ENCODE data around the gene TGM6. TPM values are rescaled to one million over a fixed set of nuclear protein-coding genes. Genes with fewer than 3 reads are reported as not detected.

TGM6 gene
- total RNA-seq, 6 experiments from 2014 or later = not detected

GRCh38 chr20:2379511-2380229 is 1.0 kb upstream of the TGM6 start:
- Mint-ChIP-seq H3K4me3 (no peak overlapping the region), H3K4me1 (ENCODE audit: low read depth) (peaks cover 28% of the 10 kb centered on the region), H3K36me3 (ENCODE audit: low read depth) (peaks cover 7% of the 10 kb centered on the region), H3K9me3 (no peaks in the 10 kb centered on the region), H3K27ac (no peak overlapping the region), H3K27me3 (ENCODE audit: insufficient read depth) (peaks cover 4% of the 10 kb centered on the region; the same call in 1 of the 2 replicates)
- TF ChIP-seq, protein P1, sequence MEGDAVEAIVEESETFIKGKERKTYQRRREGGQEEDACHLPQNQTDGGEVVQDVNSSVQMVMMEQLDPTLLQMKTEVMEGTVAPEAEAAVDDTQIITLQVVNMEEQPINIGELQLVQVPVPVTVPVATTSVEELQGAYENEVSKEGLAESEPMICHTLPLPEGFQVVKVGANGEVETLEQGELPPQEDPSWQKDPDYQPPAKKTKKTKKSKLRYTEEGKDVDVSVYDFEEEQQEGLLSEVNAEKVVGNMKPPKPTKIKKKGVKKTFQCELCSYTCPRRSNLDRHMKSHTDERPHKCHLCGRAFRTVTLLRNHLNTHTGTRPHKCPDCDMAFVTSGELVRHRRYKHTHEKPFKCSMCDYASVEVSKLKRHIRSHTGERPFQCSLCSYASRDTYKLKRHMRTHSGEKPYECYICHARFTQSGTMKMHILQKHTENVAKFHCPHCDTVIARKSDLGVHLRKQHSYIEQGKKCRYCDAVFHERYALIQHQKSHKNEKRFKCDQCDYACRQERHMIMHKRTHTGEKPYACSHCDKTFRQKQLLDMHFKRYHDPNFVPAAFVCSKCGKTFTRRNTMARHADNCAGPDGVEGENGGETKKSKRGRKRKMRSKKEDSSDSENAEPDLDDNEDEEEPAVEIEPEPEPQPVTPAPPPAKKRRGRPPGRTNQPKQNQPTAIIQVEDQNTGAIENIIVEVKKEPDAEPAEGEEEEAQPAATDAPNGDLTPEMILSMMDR (IDR thresholded peaks at IDR 0.05) = no peak
- no peak for DNase-seq

GRCh38 chr20:2381303-2381702 is 602 bp downstream of the TGM6 start:
- H3K36me3 Mint-ChIP-seq (ENCODE audit: low read depth) = peaks cover 7% of the 10 kb centered on the region
- peaks cover 4% of the 10 kb centered on the region; the same call in 1 of the 2 replicates for H3K27me3 Mint-ChIP-seq (ENCODE audit: insufficient read depth)
- TF ChIP-seq, protein P1 (IDR thresholded peaks at IDR 0.05) = no peak
- DNase-seq = no peak
- H3K4me1 Mint-ChIP-seq (ENCODE audit: low read depth) = peaks cover 45% of the 10 kb centered on the region
- no peak overlapping the region for H3K4me3 Mint-ChIP-seq
- H3K9me3 Mint-ChIP-seq = no peaks in the 10 kb centered on the region
- H3K27ac Mint-ChIP-seq = no peak overlapping the region

- TF ChIP-seq, protein P1 (IDR thresholded peaks at IDR 0.05) = no peak
- DNase-seq = peak; percentile 52
- H3K4me1 Mint-ChIP-seq (ENCODE audit: low read depth) = peaks cover 60% of the 10 kb centered on the region
- peaks cover 4% of the 10 kb centered on the region; the same call in 1 of the 2 replicates for H3K27me3 Mint-ChIP-seq (ENCODE audit: insufficient read depth)
- H3K4me3 Mint-ChIP-seq = no peak overlapping the region
- peak overlapping the region; percentile 54 for H3K27ac Mint-ChIP-seq
- H3K36me3 Mint-ChIP-seq (ENCODE audit: low read depth) = peaks cover 7% of the 10 kb centered on the region
- H3K9me3 Mint-ChIP-seq = no peaks in the 10 kb centered on the region
Observed at GRCh38 chr20:2382833-2383232, 2.1 kb downstream of the TGM6 start.

DNA sequence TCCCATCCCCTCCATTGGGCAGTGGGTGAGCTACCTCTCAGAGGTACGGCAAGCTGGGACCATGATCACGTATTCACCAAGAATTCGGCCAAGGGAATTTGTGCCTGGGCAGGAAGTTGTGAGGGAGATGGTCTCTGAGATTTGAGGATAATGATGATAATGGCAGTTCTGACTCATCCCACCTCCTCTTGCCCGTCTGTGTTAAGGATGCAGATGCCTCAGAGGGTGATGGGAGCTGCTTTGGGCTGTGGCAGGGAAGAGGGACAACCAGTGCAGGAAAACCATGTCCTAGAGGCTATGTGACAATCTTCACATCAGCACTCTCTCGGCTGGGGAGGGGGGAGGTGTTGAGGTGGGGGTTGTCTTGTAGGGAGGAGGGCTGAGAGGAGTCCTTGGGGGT is 4.3 kb downstream of the TGM6 start:
- H3K27ac Mint-ChIP-seq = peak overlapping the region; percentile 98
- TF ChIP-seq, protein P1 (IDR thresholded peaks at IDR 0.05) = no peak
- peaks cover 7% of the 10 kb centered on the region for H3K36me3 Mint-ChIP-seq (ENCODE audit: low read depth)
- DNase-seq = peak; percentile 64
- H3K4me1 Mint-ChIP-seq (ENCODE audit: low read depth) = peaks cover 62% of the 10 kb centered on the region
- H3K9me3 Mint-ChIP-seq = peaks cover 5% of the 10 kb centered on the region; the same call in 1 of the 2 replicates
- no peaks in the 10 kb centered on the region for H3K27me3 Mint-ChIP-seq (ENCODE audit: insufficient read depth)
- H3K4me3 Mint-ChIP-seq = peak overlapping the region; percentile 41

DNA sequence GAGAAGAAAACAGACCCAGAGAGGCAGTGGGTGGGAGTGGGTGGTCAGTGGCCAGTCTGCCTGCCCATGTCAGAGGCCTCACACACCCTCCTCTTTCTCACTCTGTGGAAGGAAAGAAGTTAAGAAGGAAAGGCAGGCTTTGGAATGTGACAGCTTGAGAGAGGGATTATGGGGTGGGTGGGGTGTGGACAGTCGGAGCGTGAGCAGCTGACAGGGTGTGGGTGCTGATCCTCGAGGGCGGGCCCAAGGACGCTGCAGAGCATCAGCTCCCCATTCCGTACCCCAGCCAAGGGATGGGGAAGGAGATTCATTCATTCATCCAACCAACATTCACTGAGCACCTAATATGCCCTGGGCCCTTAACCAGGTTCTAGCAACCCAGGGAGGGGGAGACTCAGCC is 4.8 kb downstream of the TGM6 start:
- Mint-ChIP-seq H3K27me3 (ENCODE audit: insufficient read depth) (no peaks in the 10 kb centered on the region; the same call in 1 of the 2 replicates), H3K27ac (peak overlapping the region; percentile 98), H3K4me1 (ENCODE audit: low read depth) (peaks cover 62% of the 10 kb centered on the region), H3K4me3 (peak overlapping the region; percentile 41; the same call in 1 of the 2 replicates), H3K36me3 (ENCODE audit: low read depth) (peaks cover 7% of the 10 kb centered on the region), H3K9me3 (peaks cover 5% of the 10 kb centered on the region; the same call in 1 of the 2 replicates)
- TF ChIP-seq, protein P1 (IDR thresholded peaks at IDR 0.05) = no peak
- peak; percentile 9 for DNase-seq

Data from HFFc6 (cell line).